Right lung (tissue), 5 donors: ENCODE measurements around the gene CAVIN4. TPM values are rescaled to one million over a fixed set of nuclear protein-coding genes. Genes with fewer than 3 reads are reported as not detected.

Experiments used
- DNase-seq, 2 donors: peaks; one replicate each; pipeline ENCODE4 v3.0.0-alpha.2; 2013
- polyA plus RNA-seq, 5 donors: library from polyadenylated mRNA; unstranded; fragments of 120-200 nt; gene quantifications; one replicate each; pipeline versions ENCODE4 v1.2.1 to v1.2.3, GENCODE V29; 2013; ENCODE audit warnings: inconsistent platforms in 1 of 5, low replicate concordance in 1 of 5; ENCODE audit not compliant: insufficient read length in 5 of 5, insufficient read depth in 1 of 5

CAVIN4 gene
- polyA plus RNA-seq, 5 donors, result 1.9 to 8.3 (median 2.4) TPM

GRCh38 chr9:100589582-100589981 is 11.7 kb downstream of the CAVIN4 start:
- DNase-seq, result no peak

GRCh38 chr9:100590481-100590880 is 12.6 kb downstream of the CAVIN4 start:
- no peak for DNase-seq

- no peak for DNase-seq
Measured at GRCh38 chr9:100591139-100591538, 13.3 kb downstream of the CAVIN4 start.

GRCh38 chr9:100591639-100592412 is 13.9 kb downstream of the CAVIN4 start:
- DNase-seq, result no peak

GRCh38 chr9:100595391-100596199 is 17.7 kb downstream of the CAVIN4 start:
- peak; percentile 45 to 73 for DNase-seq

- DNase-seq, result no peak
Measured at GRCh38 chr9:100597236-100597635, 19.4 kb downstream of the CAVIN4 start.

- peak; percentile 76 to 82 for DNase-seq
Measured at GRCh38 chr9:100598641-100599145, 20.8 kb downstream of the CAVIN4 start.

GRCh38 chr9:100600521-100601079 is 22.7 kb downstream of the CAVIN4 start:
- DNase-seq, result no peak

GRCh38 chr9:100601216-100601615 is 23.3 kb downstream of the CAVIN4 start:
- DNase-seq, result no peak

- DNase-seq, result peak; percentile 32 to 48
Measured at GRCh38 chr9:100602342-100602801, 24.5 kb downstream of the CAVIN4 start.

GRCh38 chr9:100605405-100605804 is 27.5 kb downstream of the CAVIN4 start:
- no peak for DNase-seq

- no peak for DNase-seq
Measured at GRCh38 chr9:100619194-100619593, 41.3 kb downstream of the CAVIN4 start.

GRCh38 chr9:100619665-100620064 is 41.8 kb downstream of the CAVIN4 start:
- no peak for DNase-seq

- no peak for DNase-seq
Measured at GRCh38 chr9:100623969-100624368, 46.1 kb downstream of the CAVIN4 start.

GRCh38 chr9:100626949-100627348 is 49.1 kb downstream of the CAVIN4 start:
- no peak for DNase-seq

- DNase-seq, result no peak
Measured at GRCh38 chr9:100637787-100638186, 59.9 kb downstream of the CAVIN4 start.

Other genes with a start within 250 kb of the CAVIN4 start
- gene TEX10, start 225.1 kb upstream of the CAVIN4 start, polyA plus RNA-seq, result 10 to 100 TPM; 34.0 to 45.7 (median 44.8) TPM
- gene MSANTD3, start 150.9 kb upstream of the CAVIN4 start, polyA plus RNA-seq, result 10 to 100 TPM; 20.0 to 24.3 (median 23.3) TPM
- gene TMEFF1, start 104.9 kb upstream of the CAVIN4 start, polyA plus RNA-seq, result 1 to 10 TPM; 1.7 to 3.2 (median 2.0) TPM